H9 (cell line): ENCODE data around the gene B3GNT7. TPM values are rescaled to one million over a fixed set of nuclear protein-coding genes. Genes with fewer than 3 reads are reported as not detected.

Experiments used
- DNase-seq: peaks from one replicate; pipeline ENCODE4 v3.0.0-alpha.2; 2017
- H2AFZ ChIP-seq: one replicate; pipeline ENCODE4 v1.6.1; 2013; ENCODE audit warnings: mild to moderate bottlenecking, low read length, control low read depth, moderate library complexity
- H2AK5ac ChIP-seq: 2 replicates; pipeline ENCODE4 v1.6.1; 2013; ENCODE audit warnings: low read length, control low read depth, mixed read lengths; ENCODE audit not compliant: insufficient read length
- H2BK120ac ChIP-seq: one replicate; pipeline ENCODE4 v1.6.1; 2013; ENCODE audit warnings: low read depth, mild to moderate bottlenecking, low read length, control low read depth, inconsistent platforms; ENCODE audit not compliant: poor library complexity, severe bottlenecking
- H2BK12ac ChIP-seq: 2 replicates; pipeline ENCODE4 v1.6.1; 2013; ENCODE audit warnings: low read length, control low read depth, mixed read lengths, low read depth; ENCODE audit not compliant: insufficient read length
- H2BK15ac ChIP-seq: 2 replicates; pipeline ENCODE4 v1.6.1; 2013; ENCODE audit warnings: low read depth, low read length, control low read depth
- H2BK20ac ChIP-seq: one replicate; pipeline ENCODE4 v1.6.1; 2013; ENCODE audit warnings: low read depth, mild to moderate bottlenecking, low read length, control low read depth, inconsistent platforms; ENCODE audit not compliant: poor library complexity, severe bottlenecking
- H2BK5ac ChIP-seq: 2 replicates; pipeline ENCODE4 v1.6.1; 2013; ENCODE audit warnings: low read length, control low read depth, mixed read lengths; ENCODE audit not compliant: insufficient read length
- H3K14ac ChIP-seq: 2 replicates; pipeline ENCODE4 v1.6.1; 2013; ENCODE audit warnings: low read length, control low read depth; ENCODE audit not compliant: insufficient read depth
- H3K18ac ChIP-seq: 2 replicates; pipeline ENCODE4 v1.6.1; 2013; ENCODE audit warnings: low read depth, mild to moderate bottlenecking, mixed read lengths, low read length, control low read depth; ENCODE audit not compliant: insufficient read length
- H3K23ac ChIP-seq: 2 replicates; pipeline ENCODE4 v1.6.1; 2013; ENCODE audit warnings: low read length, control low read depth, mixed read lengths, low read depth; ENCODE audit not compliant: insufficient read length
- H3K23me2 ChIP-seq: 2 replicates; pipeline ENCODE4 v1.6.1; 2013; ENCODE audit warnings: low read depth, mild to moderate bottlenecking, mixed read lengths, low read length, control low read depth; ENCODE audit not compliant: insufficient read length, poor library complexity, severe bottlenecking
- H3K27ac ChIP-seq: 2 replicates; pipeline ENCODE4 v1.5.1; 2013; ENCODE audit warnings: low read length, control low read depth, mixed read lengths, low read depth; ENCODE audit not compliant: insufficient read length
- H3K27me3 ChIP-seq: 2 replicates; pipeline ENCODE4 v1.6.1; 2013; ENCODE audit warnings: low read length, control low read depth, inconsistent platforms; ENCODE audit not compliant: insufficient read depth
- H3K4ac ChIP-seq: 2 replicates; pipeline ENCODE4 v1.6.1; 2013; ENCODE audit warnings: low read depth, mild to moderate bottlenecking, control low read depth, inconsistent platforms, low read length, moderate library complexity
- H3K4me1 ChIP-seq: 2 replicates; pipeline ENCODE4 v1.6.1; 2013; ENCODE audit warnings: low read length, control low read depth, inconsistent platforms; ENCODE audit not compliant: insufficient read depth
- H3K4me2 ChIP-seq: 2 replicates; pipeline ENCODE4 v1.6.1; 2013; ENCODE audit warnings: low read length, control low read depth, mixed read lengths; ENCODE audit not compliant: insufficient read length, insufficient read depth
- H3K56ac ChIP-seq: 2 replicates; pipeline ENCODE4 v1.6.1; 2013; ENCODE audit warnings: low read depth, mild to moderate bottlenecking, mixed read lengths, low read length, control low read depth; ENCODE audit not compliant: insufficient read length
- H3K79me1 ChIP-seq: 2 replicates; pipeline ENCODE4 v1.6.1; 2013; ENCODE audit warnings: low read depth, mild to moderate bottlenecking, moderate library complexity, low read length, control low read depth, inconsistent platforms; ENCODE audit not compliant: insufficient read depth, poor library complexity, severe bottlenecking
- H3K79me2 ChIP-seq: 2 replicates; pipeline ENCODE4 v1.6.1; 2013; ENCODE audit warnings: low read length, control low read depth, inconsistent platforms; ENCODE audit not compliant: insufficient read depth
- H3K9ac ChIP-seq: 2 replicates; pipeline ENCODE4 v1.6.1; 2013; ENCODE audit warnings: low read length, control low read depth, mixed read lengths; ENCODE audit not compliant: insufficient read length; ENCODE audit errors: extremely low read depth
- H3K9me3 ChIP-seq: one replicate; pipeline ENCODE4 v1.6.1; 2013; ENCODE audit warnings: low read depth, low read length, inconsistent platforms; ENCODE audit not compliant: control insufficient read depth
- H3T11ph ChIP-seq: one replicate; pipeline ENCODE4 v1.6.1; 2013; ENCODE audit warnings: mild to moderate bottlenecking, low read length, control low read depth, inconsistent platforms
- H4K20me1 ChIP-seq: one replicate; pipeline ENCODE4 v1.6.1; 2013; ENCODE audit not compliant: control insufficient read depth, insufficient read length, insufficient read depth
- H4K5ac ChIP-seq: 2 replicates; pipeline ENCODE4 v1.6.1; 2013; ENCODE audit warnings: low read depth, mild to moderate bottlenecking, mixed read lengths, low read length, control low read depth; ENCODE audit not compliant: insufficient read length
- H4K8ac ChIP-seq: replicated peaks from 2 replicates; pipeline ENCODE4 v1.6.1; 2013; ENCODE audit warnings: low read length, control low read depth, mixed read lengths, low read depth; ENCODE audit not compliant: insufficient read length
- H4K91ac ChIP-seq: 2 replicates; pipeline ENCODE4 v1.6.1; 2013; ENCODE audit warnings: low read depth, mild to moderate bottlenecking, moderate library complexity, mixed read lengths, low read length, control low read depth; ENCODE audit not compliant: insufficient read length
- H3K27ac Mint-ChIP-seq, 3 experiments: 2 replicates in 2 of 3; 3 replicates in 1 of 3; pipeline ENCODE4 v1.8.0; 2020 to 2021; ENCODE audit warnings: mixed read lengths in 3 of 3, mild to moderate bottlenecking in 1 of 3, moderate library complexity in 1 of 3
- H3K27me3 Mint-ChIP-seq: 2 replicates; pipeline ENCODE4 v1.8.0; 2021; ENCODE audit warnings: low read depth, mild to moderate bottlenecking, moderate library complexity, mixed read lengths
- H3K36me3 Mint-ChIP-seq, 3 experiments: 2 replicates in 2 of 3; 3 replicates in 1 of 3; pipeline ENCODE4 v1.8.0; 2020 to 2021; ENCODE audit warnings: low read depth in 3 of 3, mixed read lengths in 3 of 3; ENCODE audit not compliant: insufficient read depth in 1 of 3
- H3K4me1 Mint-ChIP-seq, 2 experiments: 2 replicates each; pipeline ENCODE4 v1.8.0; 2020; ENCODE audit warnings: mixed read lengths in 2 of 2
- H3K4me3 Mint-ChIP-seq, 2 experiments: 2 replicates in 1 of 2; 3 replicates in 1 of 2; pipeline ENCODE4 v1.8.0; 2020 to 2021; ENCODE audit warnings: mild to moderate bottlenecking in 2 of 2, mixed read lengths in 2 of 2, moderate library complexity in 1 of 2
- H3K9me3 Mint-ChIP-seq, 2 experiments: 2 replicates in 1 of 2; 3 replicates in 1 of 2; pipeline ENCODE4 v1.8.0; 2020; ENCODE audit warnings: mild to moderate bottlenecking in 2 of 2, mixed read lengths in 2 of 2, moderate library complexity in 1 of 2
- WGBS: extraction: QIAGEN DNeasy Blood & Tissue Kit; methylation state at CpG from one replicate; pipeline ENCODE4 v1.1.7; 2013; ENCODE audit warnings: missing lambda C conversion rate, low lambda C conversion rate, mixed read lengths; ENCODE audit not compliant: insufficient read length; ENCODE audit errors: extremely low coverage; 5-methylcytosine and 5-hydroxymethylcytosine counted together
- total RNA-seq: library from RNA; stranded (reverse); gene quantifications from 2 replicates; pipeline ENCODE4 v1.2.1, GENCODE V29; 2021
- TF ChIP-seq, protein P1 (sequence below): fragments of 200-600 bp; sonication (generic); conservative IDR thresholded peaks from 3 replicates; pipeline ENCODE4 v1.8.0; 2021; ENCODE audit warnings: antibody characterized with exemption, mild to moderate bottlenecking

B3GNT7 gene
- total RNA-seq, 1 experiment from 2014 or later, result 42.2 TPM

GRCh38 chr2:231385429-231385828 lies 10.1 kb upstream of the B3GNT7 start:
- no peak overlapping the region for H3K27ac Mint-ChIP-seq
- H3K27ac ChIP-seq, result no peak overlapping the region
- H3K27me3 ChIP-seq, result no peaks in the 10 kb centered on the region
- no peak overlapping the region for H2BK120ac ChIP-seq
- H3K9ac ChIP-seq, result no peak overlapping the region
- no peak overlapping the region for H2BK15ac ChIP-seq
- no peak overlapping the region for H3K4me3 Mint-ChIP-seq
- H3K9me3 ChIP-seq, result no peaks in the 10 kb centered on the region
- no peak overlapping the region for H3K18ac ChIP-seq
- H2BK20ac ChIP-seq, result no peak overlapping the region
- peaks cover 10 to 15% of the 10 kb centered on the region in 2 experiments for H3K9me3 Mint-ChIP-seq
- no peaks in the 10 kb centered on the region for H3K79me2 ChIP-seq
- H3K14ac ChIP-seq, result no peak overlapping the region
- no peak overlapping the region for H3K4ac ChIP-seq
- no peak overlapping the region for H2AFZ ChIP-seq
- peaks cover 7 to 10% (median 8%) of the 10 kb centered on the region in 3 experiments for H3K36me3 Mint-ChIP-seq
- H3K4me2 ChIP-seq, result no peak overlapping the region
- no peak overlapping the region for H3T11ph ChIP-seq
- peaks cover 5% of the 10 kb centered on the region for H3K27me3 Mint-ChIP-seq
- no peak overlapping the region for H4K5ac ChIP-seq
- WGBS, result no CpG with 5 or more reads among the region's 5 CpGs
- no peaks in the 10 kb centered on the region for H4K20me1 ChIP-seq
- TF ChIP-seq, protein P1, sequence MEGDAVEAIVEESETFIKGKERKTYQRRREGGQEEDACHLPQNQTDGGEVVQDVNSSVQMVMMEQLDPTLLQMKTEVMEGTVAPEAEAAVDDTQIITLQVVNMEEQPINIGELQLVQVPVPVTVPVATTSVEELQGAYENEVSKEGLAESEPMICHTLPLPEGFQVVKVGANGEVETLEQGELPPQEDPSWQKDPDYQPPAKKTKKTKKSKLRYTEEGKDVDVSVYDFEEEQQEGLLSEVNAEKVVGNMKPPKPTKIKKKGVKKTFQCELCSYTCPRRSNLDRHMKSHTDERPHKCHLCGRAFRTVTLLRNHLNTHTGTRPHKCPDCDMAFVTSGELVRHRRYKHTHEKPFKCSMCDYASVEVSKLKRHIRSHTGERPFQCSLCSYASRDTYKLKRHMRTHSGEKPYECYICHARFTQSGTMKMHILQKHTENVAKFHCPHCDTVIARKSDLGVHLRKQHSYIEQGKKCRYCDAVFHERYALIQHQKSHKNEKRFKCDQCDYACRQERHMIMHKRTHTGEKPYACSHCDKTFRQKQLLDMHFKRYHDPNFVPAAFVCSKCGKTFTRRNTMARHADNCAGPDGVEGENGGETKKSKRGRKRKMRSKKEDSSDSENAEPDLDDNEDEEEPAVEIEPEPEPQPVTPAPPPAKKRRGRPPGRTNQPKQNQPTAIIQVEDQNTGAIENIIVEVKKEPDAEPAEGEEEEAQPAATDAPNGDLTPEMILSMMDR, result no peak
- no peak overlapping the region for H3K56ac ChIP-seq
- H2BK5ac ChIP-seq, result no peak overlapping the region
- no peak overlapping the region for H2AK5ac ChIP-seq
- peaks cover 3 to 15% of the 10 kb centered on the region in 2 experiments for H3K4me1 Mint-ChIP-seq
- H4K8ac ChIP-seq, result no peak overlapping the region
- no peak for DNase-seq
- no peaks in the 10 kb centered on the region for H3K23me2 ChIP-seq
- H2BK12ac ChIP-seq, result no peak overlapping the region
- no peaks in the 10 kb centered on the region for H3K4me1 ChIP-seq
- no peaks in the 10 kb centered on the region for H3K79me1 ChIP-seq
- no peak overlapping the region for H4K91ac ChIP-seq
- no peak overlapping the region for H3K23ac ChIP-seq
